K562 (cell line): ENCODE results near the gene SCARF2. TPM values are rescaled to one million over a fixed set of nuclear protein-coding genes. Genes with fewer than 3 reads are reported as not detected.

ENCODE experiments used
- ATF7 ChIP-seq: fragments of 450-650 bp; IDR thresholded peaks from 2 replicates; pipeline ENCODE4 v1.7.1; 2014; ENCODE audit warnings: mild to moderate bottlenecking, moderate library complexity
- ELF4 ChIP-seq: fragments of 450-650 bp; formaldehyde crosslinking; IDR thresholded peaks from 2 replicates; pipeline ENCODE4 v1.4.0; 2022; ENCODE audit warnings: missing genetic modification characterization
- EZH2 ChIP-seq: IDR thresholded peaks from 2 replicates; pipeline ENCODE4 v1.6.1; 2012; ENCODE audit warnings: low read depth, mild to moderate bottlenecking, inconsistent platforms, low read length, borderline replicate concordance
- FOXP1 ChIP-seq: sonication (generic); formaldehyde crosslinking; IDR thresholded peaks from 2 replicates; pipeline ENCODE4 v1.8.0; 2022; ENCODE audit warnings: mild to moderate bottlenecking, missing genetic modification reagents
- GATAD2A ChIP-seq: fragments of 450-650 bp; IDR thresholded peaks from 2 replicates; pipeline ENCODE4 v1.6.1; 2017
- GTF2E2 ChIP-seq: fragments of 200-800 bp; sonication (Bioruptor generic); IDR thresholded peaks from 2 replicates; pipeline ENCODE4 v1.6.1; 2016; ENCODE audit warnings: missing genetic modification characterization, missing compliant biosample characterization
- HDAC3 ChIP-seq: fragments of 450-650 bp; IDR thresholded peaks from 2 replicates; pipeline ENCODE4 v1.6.1; 2018; ENCODE audit warnings: borderline replicate concordance, mild to moderate bottlenecking, moderate library complexity; ENCODE audit not compliant: partially characterized antibody
- JUN ChIP-seq, 2 experiments: sonication (generic) in 1 of 2; formaldehyde crosslinking in 1 of 2; IDR thresholded peaks; 2 replicates each; pipeline versions ENCODE4 v1.6.1 to v1.8.0; 2012 to 2022; ENCODE audit warnings: borderline replicate concordance in 2 of 2, mild to moderate bottlenecking in 2 of 2, improper control_type of control experiment in 1 of 2, low read depth in 1 of 2, low read length in 1 of 2, missing genetic modification reagents in 1 of 2
- MBD2 ChIP-seq: sonication (generic); IDR thresholded peaks from 2 replicates; pipeline ENCODE4 v1.6.1; 2016; ENCODE audit warnings: low read depth, borderline replicate concordance
- PTBP1 ChIP-seq: fragments of 200-400 bp; formaldehyde crosslinking; IDR thresholded peaks from 2 replicates; pipeline ENCODE4 v1.6.1; 2017; ENCODE audit warnings: low read depth, low read length
- SMAD2 ChIP-seq: fragments of 150-350 bp; IDR thresholded peaks from 2 replicates; pipeline ENCODE4 v1.6.1; 2014; ENCODE audit warnings: low read depth, mild to moderate bottlenecking, low read length
- STAT5A ChIP-seq: IDR thresholded peaks from 2 replicates; pipeline ENCODE4 v1.6.1; 2012; ENCODE audit warnings: low read length, inconsistent platforms, borderline replicate concordance
- TAF15 ChIP-seq: fragments of 200-400 bp; formaldehyde crosslinking; IDR thresholded peaks from 2 replicates; pipeline ENCODE4 v1.6.1; 2017; ENCODE audit warnings: mild to moderate bottlenecking, low read depth, low read length, moderate library complexity
- TCF7 ChIP-seq: sonication (generic); IDR thresholded peaks from 2 replicates; pipeline ENCODE4 v1.6.1; 2016; ENCODE audit warnings: antibody characterized with exemption, borderline replicate concordance
- U2AF2 ChIP-seq: fragments of 200-400 bp; formaldehyde crosslinking; optimal IDR thresholded peaks from 2 replicates; pipeline ENCODE3; 2017; ENCODE audit warnings: low read depth, mild to moderate bottlenecking, low read length
- ZNF224 ChIP-seq: sonication (generic); formaldehyde crosslinking; IDR thresholded peaks from 2 replicates; pipeline ENCODE4 v1.8.0; 2022; ENCODE audit warnings: mild to moderate bottlenecking, missing genetic modification reagents
- ZNF408 ChIP-seq: fragments of 250-450 bp; sonication (Bioruptor Pico); IDR thresholded peaks from 2 replicates; pipeline ENCODE4 v1.4.0; 2020; ENCODE audit warnings: low read depth, mild to moderate bottlenecking, moderate library complexity
- ZNF431 ChIP-seq: sonication (generic); formaldehyde crosslinking; IDR thresholded peaks from 2 replicates; pipeline ENCODE4 v1.8.0; 2022; ENCODE audit warnings: mild to moderate bottlenecking, missing genetic modification reagents
- ZNF695 ChIP-seq: fragments of 450-650 bp; formaldehyde crosslinking; IDR thresholded peaks from 2 replicates; pipeline ENCODE4 v1.4.0; 2020; ENCODE audit warnings: mild to moderate bottlenecking, moderate library complexity
- ZNF764 ChIP-seq: fragments of 250-450 bp; sonication (Bioruptor Pico); IDR thresholded peaks from 2 replicates; pipeline ENCODE4 v1.4.0; 2020; ENCODE audit warnings: low read depth, mild to moderate bottlenecking, moderate library complexity
- polyA plus RNA-seq, 8 experiments: library from polyadenylated mRNA; depleted of rRNA in 4 of 8; stranded (reverse) in 5 of 8; unstranded in 3 of 8; fragments of >200 nt; fragmentation: Nextera tagmentation in 2 of 8; fragmentation: Illumina TruSeq in 1 of 8; extraction: Ambion mirVana in 2 of 8; extraction: Trizol in 1 of 8; gene quantifications; 2 replicates each; pipeline versions ENCODE4 v1.2.1 to v1.2.3, GENCODE V29; 2011 to 2014; ENCODE audit warnings: inconsistent platforms in 1 of 8, missing spikeins in 1 of 8
- total RNA-seq, 7 experiments: library from RNA; depleted of rRNA in 6 of 7; stranded (reverse); fragments of >200 nt in 6 of 7; fragmentation: Illumina TruSeq in 2 of 7; extraction: Trizol in 2 of 7; gene quantifications; 2 replicates each; pipeline versions ENCODE4 v1.2.1 to v1.2.3, GENCODE V29; 2011 to 2021; ENCODE audit warnings: low replicate concordance in 1 of 7
- TF ChIP-seq, protein P1 (sequence below): fragments of 200-800 bp; sonication (Bioruptor generic); IDR thresholded peaks from 2 replicates; pipeline ENCODE4 v1.6.1; 2017; ENCODE audit warnings: missing genetic modification characterization, missing compliant biosample characterization
- TF ChIP-seq, protein P2 (sequence below): fragments of 250-450 bp; sonication (Bioruptor Pico); IDR thresholded peaks from 2 replicates; pipeline ENCODE4 v1.5.0; 2022; ENCODE audit warnings: mild to moderate bottlenecking
- TF ChIP-seq, protein P3 (sequence below): fragments of 450-650 bp; formaldehyde crosslinking; IDR thresholded peaks from 2 replicates; pipeline ENCODE4 v1.4.0; 2022; ENCODE audit warnings: missing genetic modification characterization
- TF ChIP-seq, protein P4 (sequence below), 2 experiments: fragments of 450-650 bp in 1 of 2; sonication (generic) in 1 of 2; formaldehyde crosslinking in 1 of 2; IDR thresholded peaks in 1 of 2; conservative IDR thresholded peaks in 1 of 2; 2 replicates each; pipeline versions ENCODE4 v1.6.1 to v1.8.1; 2016 to 2023; ENCODE audit warnings: mild to moderate bottlenecking in 2 of 2, moderate library complexity in 2 of 2, inconsistent platforms in 1 of 2, missing genetic modification reagents in 1 of 2

SCARF2 gene
- total and polyA plus RNA-seq, 9 of the 15 experiments (the other 6 are each of a cell fraction or from before 2014, with no cell fraction given), result 0.06 to 0.32 (median 0.21) TPM; not detected in 5

DNA sequence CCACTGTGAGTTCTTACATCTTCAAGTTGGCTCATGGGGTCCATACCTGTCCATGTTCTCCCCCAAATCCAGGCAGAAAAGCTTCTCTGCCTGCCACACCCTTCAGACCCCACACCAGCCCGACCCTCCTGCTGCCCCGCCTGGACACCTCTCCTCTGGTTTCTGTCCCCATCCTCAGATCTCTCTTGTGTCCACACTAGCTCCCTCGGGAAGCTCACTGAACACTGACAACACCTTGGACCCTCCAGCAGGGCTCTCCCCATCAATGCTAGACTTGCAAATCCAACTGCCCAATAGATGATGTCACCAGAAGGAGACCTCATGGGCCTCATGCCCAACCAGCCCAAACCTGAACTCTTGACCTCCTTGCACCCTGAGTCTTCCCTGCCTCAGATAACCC lies 2.9 kb downstream of the SCARF2 start (continued):
- TF ChIP-seq, protein P1, sequence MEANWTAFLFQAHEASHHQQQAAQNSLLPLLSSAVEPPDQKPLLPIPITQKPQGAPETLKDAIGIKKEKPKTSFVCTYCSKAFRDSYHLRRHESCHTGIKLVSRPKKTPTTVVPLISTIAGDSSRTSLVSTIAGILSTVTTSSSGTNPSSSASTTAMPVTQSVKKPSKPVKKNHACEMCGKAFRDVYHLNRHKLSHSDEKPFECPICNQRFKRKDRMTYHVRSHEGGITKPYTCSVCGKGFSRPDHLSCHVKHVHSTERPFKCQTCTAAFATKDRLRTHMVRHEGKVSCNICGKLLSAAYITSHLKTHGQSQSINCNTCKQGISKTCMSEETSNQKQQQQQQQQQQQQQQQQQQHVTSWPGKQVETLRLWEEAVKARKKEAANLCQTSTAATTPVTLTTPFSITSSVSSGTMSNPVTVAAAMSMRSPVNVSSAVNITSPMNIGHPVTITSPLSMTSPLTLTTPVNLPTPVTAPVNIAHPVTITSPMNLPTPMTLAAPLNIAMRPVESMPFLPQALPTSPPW (CRISPR knock-in tag), result no peak
- TF ChIP-seq ATF7 (peak; percentile 79), SMAD2 (no peak), STAT5A (no peak), ZNF695 (CRISPR knock-in tag) (no peak), GATAD2A (no peak), MBD2 (0 out of 2 replicates have a peak, but pooled peaks have one; percentile 18), ELF4 (0 out of 2 replicates have a peak, but pooled peaks have one; percentile 40), U2AF2 (no peak), HDAC3 (no peak), GTF2E2 (tag) (no peak), ZNF408 (CRISPR knock-in tag) (no peak), FOXP1 (CRISPR knock-in tag) (0 out of 2 replicates have a peak, but pooled peaks have one; percentile 10), ZNF224 (CRISPR knock-in tag) (no peak), ZNF431 (CRISPR knock-in tag) (no peak), TCF7 (no peak), PTBP1 (no peak), JUN (IDR thresholded peaks at IDR 0.05; ENCODE audit: borderline replicate concordance, low read depth, low read length) (0 out of 2 replicates have a peak, but pooled peaks have one; percentile 4), JUN (CRISPR knock-in tag; IDR thresholded peaks at IDR 0.05; ENCODE audit: borderline replicate concordance) (no peak), EZH2 (no peak), ZNF764 (CRISPR knock-in tag) (no peak), TAF15 (no peak)
- TF ChIP-seq, protein P2, sequence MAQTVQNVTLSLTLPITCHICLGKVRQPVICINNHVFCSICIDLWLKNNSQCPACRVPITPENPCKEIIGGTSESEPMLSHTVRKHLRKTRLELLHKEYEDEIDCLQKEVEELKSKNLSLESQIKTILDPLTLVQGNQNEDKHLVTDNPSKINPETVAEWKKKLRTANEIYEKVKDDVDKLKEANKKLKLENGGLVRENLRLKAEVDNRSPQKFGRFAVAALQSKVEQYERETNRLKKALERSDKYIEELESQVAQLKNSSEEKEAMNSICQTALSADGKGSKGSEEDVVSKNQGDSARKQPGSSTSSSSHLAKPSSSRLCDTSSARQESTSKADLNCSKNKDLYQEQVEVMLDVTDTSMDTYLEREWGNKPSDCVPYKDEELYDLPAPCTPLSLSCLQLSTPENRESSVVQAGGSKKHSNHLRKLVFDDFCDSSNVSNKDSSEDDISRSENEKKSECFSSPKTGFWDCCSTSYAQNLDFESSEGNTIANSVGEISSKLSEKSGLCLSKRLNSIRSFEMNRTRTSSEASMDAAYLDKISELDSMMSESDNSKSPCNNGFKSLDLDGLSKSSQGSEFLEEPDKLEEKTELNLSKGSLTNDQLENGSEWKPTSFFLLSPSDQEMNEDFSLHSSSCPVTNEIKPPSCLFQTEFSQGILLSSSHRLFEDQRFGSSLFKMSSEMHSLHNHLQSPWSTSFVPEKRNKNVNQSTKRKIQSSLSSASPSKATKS (CRISPR knock-in tag), result 0 out of 2 replicates have a peak, but pooled peaks have one; percentile 51
- TF ChIP-seq, protein P3, sequence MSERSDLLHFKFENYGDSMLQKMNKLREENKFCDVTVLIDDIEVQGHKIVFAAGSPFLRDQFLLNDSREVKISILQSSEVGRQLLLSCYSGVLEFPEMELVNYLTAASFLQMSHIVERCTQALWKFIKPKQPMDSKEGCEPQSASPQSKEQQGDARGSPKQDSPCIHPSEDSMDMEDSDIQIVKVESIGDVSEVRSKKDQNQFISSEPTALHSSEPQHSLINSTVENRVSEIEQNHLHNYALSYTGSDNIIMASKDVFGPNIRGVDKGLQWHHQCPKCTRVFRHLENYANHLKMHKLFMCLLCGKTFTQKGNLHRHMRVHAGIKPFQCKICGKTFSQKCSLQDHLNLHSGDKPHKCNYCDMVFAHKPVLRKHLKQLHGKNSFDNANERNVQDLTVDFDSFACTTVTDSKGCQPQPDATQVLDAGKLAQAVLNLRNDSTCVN (CRISPR knock-in tag), result no peak
- TF ChIP-seq, protein P4, sequence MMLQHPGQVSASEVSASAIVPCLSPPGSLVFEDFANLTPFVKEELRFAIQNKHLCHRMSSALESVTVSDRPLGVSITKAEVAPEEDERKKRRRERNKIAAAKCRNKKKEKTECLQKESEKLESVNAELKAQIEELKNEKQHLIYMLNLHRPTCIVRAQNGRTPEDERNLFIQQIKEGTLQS (IDR thresholded peaks at IDR 0.05), result peak; percentile 78
- TF ChIP-seq, protein P4 (CRISPR knock-in tag; conservative IDR thresholded peaks at IDR 0.05), result no peak
